ENCODE data around the gene SP140. TPM values are rescaled to one million over a fixed set of nuclear protein-coding genes. Genes with fewer than 3 reads are reported as not detected.

SP140 gene
- total RNA-seq, 1 donor from 2014 or later = not detected

GRCh38 chr2:230184727-230185578, 40.6 kb upstream of the SP140 start:
- no peak overlapping the region for H3K27ac Mint-ChIP-seq (ENCODE audit: unreplicated experiment)
- H3K4me1 Mint-ChIP-seq (ENCODE audit: low read depth, unreplicated experiment) = no peaks in the 10 kb centered on the region
- H3K36me3 Mint-ChIP-seq (ENCODE audit: unreplicated experiment) = no peaks in the 10 kb centered on the region
- H3K4me3 Mint-ChIP-seq (ENCODE audit: unreplicated experiment) = no peak overlapping the region
- no peaks in the 10 kb centered on the region for H3K27me3 Mint-ChIP-seq (ENCODE audit: unreplicated experiment)
- DNase-seq = no peak
- TF ChIP-seq, protein P1, sequence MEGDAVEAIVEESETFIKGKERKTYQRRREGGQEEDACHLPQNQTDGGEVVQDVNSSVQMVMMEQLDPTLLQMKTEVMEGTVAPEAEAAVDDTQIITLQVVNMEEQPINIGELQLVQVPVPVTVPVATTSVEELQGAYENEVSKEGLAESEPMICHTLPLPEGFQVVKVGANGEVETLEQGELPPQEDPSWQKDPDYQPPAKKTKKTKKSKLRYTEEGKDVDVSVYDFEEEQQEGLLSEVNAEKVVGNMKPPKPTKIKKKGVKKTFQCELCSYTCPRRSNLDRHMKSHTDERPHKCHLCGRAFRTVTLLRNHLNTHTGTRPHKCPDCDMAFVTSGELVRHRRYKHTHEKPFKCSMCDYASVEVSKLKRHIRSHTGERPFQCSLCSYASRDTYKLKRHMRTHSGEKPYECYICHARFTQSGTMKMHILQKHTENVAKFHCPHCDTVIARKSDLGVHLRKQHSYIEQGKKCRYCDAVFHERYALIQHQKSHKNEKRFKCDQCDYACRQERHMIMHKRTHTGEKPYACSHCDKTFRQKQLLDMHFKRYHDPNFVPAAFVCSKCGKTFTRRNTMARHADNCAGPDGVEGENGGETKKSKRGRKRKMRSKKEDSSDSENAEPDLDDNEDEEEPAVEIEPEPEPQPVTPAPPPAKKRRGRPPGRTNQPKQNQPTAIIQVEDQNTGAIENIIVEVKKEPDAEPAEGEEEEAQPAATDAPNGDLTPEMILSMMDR (IDR thresholded peaks at IDR 0.05; ENCODE audit: partially characterized antibody, unreplicated experiment) = no peak
- H3K9me3 Mint-ChIP-seq (ENCODE audit: unreplicated experiment) = no peaks in the 10 kb centered on the region

GRCh38 chr2:230202430-230203109, 23.0 kb upstream of the SP140 start:
- H3K36me3 Mint-ChIP-seq (ENCODE audit: unreplicated experiment) = peaks cover 9% of the 10 kb centered on the region
- no peak overlapping the region for H3K4me3 Mint-ChIP-seq (ENCODE audit: unreplicated experiment)
- H3K27me3 Mint-ChIP-seq (ENCODE audit: unreplicated experiment) = no peaks in the 10 kb centered on the region
- no peak overlapping the region for H3K27ac Mint-ChIP-seq (ENCODE audit: unreplicated experiment)
- peaks cover 1% of the 10 kb centered on the region for H3K9me3 Mint-ChIP-seq (ENCODE audit: unreplicated experiment)
- TF ChIP-seq, protein P1 (IDR thresholded peaks at IDR 0.05; ENCODE audit: partially characterized antibody, unreplicated experiment) = no peak
- H3K4me1 Mint-ChIP-seq (ENCODE audit: low read depth, unreplicated experiment) = no peaks in the 10 kb centered on the region
- no peak for DNase-seq

DNA sequence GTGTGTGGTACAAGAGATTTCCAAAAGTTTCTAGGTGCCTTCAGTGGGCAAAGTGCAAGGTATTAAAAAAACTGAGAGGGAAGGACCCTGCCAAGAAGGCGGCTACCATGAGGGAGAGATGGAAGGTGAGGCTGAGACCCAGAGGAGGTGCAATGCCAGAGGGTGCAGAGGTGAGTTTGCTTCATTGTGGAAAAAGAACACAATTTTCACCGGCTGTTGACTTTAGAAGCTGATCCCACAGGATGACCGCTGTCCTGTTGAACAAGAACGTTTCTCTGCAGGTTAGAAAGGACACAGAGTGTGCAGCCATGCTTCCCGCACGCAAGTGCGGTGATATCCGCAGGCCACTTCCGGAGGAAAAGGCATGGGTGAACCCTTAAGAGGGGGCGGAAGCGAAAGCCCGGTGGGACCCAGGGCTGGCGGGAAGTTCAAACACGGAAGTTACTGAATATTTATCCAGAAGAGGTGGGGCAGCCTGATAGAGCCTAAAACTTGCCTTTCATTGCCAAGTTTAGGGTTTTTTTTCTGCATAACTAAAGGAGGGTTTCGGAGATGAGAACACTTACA, 22.3 kb upstream of the SP140 start:
- Mint-ChIP-seq H3K27ac (ENCODE audit: unreplicated experiment) (no peak overlapping the region), H3K27me3 (ENCODE audit: unreplicated experiment) (no peaks in the 10 kb centered on the region), H3K36me3 (ENCODE audit: unreplicated experiment) (peaks cover 9% of the 10 kb centered on the region), H3K9me3 (ENCODE audit: unreplicated experiment) (peaks cover 1% of the 10 kb centered on the region), H3K4me1 (ENCODE audit: low read depth, unreplicated experiment) (no peaks in the 10 kb centered on the region), H3K4me3 (ENCODE audit: unreplicated experiment) (no peak overlapping the region)
- DNase-seq = no peak
- TF ChIP-seq, protein P1 (IDR thresholded peaks at IDR 0.05; ENCODE audit: partially characterized antibody, unreplicated experiment) = no peak

- H3K4me3 Mint-ChIP-seq (ENCODE audit: unreplicated experiment) = no peak overlapping the region
- TF ChIP-seq, protein P1 (IDR thresholded peaks at IDR 0.05; ENCODE audit: partially characterized antibody, unreplicated experiment) = no peak
- no peak for DNase-seq
- H3K27me3 Mint-ChIP-seq (ENCODE audit: unreplicated experiment) = no peaks in the 10 kb centered on the region
- H3K9me3 Mint-ChIP-seq (ENCODE audit: unreplicated experiment) = peaks cover 1% of the 10 kb centered on the region
- H3K36me3 Mint-ChIP-seq (ENCODE audit: unreplicated experiment) = peaks cover 9% of the 10 kb centered on the region
- no peaks in the 10 kb centered on the region for H3K4me1 Mint-ChIP-seq (ENCODE audit: low read depth, unreplicated experiment)
- H3K27ac Mint-ChIP-seq (ENCODE audit: unreplicated experiment) = no peak overlapping the region
These were observed 20.5 kb upstream of the SP140 start for GRCh38 chr2:230205034-230205433.

Data from glutamatergic neuron (in vitro differentiated cells).